Measurements from ENCODE around the gene APOL1.
"Not testable (repeated sequence)": the region's sequence is repeated elsewhere in the genome, so short reads cannot be mapped to it uniquely, and the experiment has no call there.

Gene APOL1

DNA sequence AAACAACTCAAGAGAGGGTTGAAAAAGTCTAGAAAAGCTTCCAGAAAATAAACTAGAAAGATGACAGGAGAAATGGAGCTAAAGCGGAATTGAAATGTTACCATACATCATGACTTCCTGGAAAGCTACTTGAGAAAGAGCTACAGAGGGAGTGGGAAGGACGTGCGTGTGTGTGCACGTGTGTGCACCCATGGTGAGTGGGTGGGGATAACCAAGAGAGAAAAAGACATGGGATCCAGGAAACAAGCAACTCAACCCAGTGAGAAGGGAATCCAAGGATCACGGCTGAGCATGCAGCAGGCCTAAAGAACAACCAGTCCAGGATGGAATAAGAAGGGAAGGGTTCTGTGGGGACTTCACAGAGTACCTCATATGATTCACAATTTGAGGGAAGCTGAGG is 21.6 kb downstream of the APOL1 start:
- DNase-seq: peak; percentile 39 to 68 (median 53)

DNA sequence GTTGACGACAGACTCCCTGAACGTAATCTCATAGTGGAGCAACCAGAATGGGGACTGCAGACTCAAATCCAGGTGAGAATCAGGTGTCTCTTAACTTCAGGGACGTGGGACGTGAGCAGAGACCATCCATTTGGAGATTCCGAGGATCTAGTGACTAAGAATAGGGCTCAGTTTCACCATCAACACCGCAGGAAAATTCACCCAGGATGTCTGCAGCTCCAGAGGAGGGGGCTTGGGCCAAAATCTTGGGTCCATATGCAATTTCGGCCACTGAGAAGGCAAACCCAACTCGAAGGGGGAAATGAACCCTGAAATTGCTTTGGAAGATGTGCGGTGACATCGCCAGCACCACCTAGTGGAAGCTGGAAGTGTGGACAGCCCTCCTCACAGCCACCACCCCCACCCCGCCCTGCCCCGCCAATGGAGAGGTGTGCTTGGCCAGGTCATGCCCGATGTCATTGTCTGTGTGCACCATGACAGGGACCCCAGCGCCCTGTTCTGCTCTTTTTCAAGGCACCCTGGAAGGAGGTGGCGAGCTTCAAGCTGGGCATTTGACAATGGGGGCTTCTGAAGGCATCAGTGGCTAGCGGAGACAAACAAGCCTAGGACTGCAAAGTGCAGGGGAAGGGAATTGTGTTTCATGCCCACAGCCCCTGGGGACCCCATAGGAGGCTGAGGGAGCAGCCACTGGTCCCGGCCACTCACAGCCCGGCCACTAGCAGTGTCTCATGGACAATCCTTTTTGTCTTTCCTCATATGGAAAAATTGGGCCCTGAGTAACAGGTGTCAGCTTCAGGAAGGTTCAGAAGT is 24.8 kb downstream of the APOL1 start:
- peak; percentile 68 to 75 (median 74) for DNase-seq

DNA sequence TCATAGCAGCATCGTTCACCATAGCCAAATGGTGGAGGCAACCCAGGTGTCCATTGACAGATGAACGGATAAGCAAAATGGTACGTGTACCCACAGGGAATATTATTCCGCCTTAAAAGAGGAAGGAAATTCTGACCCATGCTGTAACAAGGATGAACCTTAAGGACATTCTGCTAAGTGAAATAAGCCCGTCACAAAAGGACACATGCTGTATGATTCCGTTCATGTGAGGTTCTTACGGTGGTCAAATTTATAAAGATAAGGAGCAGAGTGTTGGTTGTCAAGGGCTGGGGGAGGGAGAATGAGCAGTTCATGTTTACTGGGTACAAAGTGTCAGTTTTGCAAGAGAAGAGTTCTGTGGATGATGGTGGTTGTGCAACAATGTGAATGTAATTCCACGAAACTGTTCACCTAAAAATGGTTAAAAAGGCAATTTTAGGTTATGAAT is 26.3 kb downstream of the APOL1 start:
- DNase-seq: peak in 1 of 3 donors; percentile 34

DNA sequence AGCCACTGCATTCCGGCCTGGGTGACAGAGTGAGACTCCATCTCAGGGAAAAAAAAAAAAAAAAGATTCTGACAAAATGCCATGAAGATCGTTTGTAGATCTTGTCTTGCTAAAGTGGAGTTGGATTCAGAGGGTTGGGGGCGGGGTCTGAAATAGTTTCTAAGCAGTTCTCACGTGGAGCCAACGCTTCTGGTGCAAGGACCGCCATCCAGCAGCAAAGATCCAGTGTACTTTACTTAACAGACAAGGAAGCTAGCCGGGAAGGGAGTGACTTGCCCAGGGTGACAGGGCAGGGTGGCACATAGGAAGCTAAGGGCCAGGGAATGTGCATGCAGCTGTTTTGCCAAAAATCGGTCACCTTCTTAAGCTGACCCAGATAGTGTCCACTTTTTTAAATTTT is 27.4 kb downstream of the APOL1 start:
- DNase-seq: no peak

DNA sequence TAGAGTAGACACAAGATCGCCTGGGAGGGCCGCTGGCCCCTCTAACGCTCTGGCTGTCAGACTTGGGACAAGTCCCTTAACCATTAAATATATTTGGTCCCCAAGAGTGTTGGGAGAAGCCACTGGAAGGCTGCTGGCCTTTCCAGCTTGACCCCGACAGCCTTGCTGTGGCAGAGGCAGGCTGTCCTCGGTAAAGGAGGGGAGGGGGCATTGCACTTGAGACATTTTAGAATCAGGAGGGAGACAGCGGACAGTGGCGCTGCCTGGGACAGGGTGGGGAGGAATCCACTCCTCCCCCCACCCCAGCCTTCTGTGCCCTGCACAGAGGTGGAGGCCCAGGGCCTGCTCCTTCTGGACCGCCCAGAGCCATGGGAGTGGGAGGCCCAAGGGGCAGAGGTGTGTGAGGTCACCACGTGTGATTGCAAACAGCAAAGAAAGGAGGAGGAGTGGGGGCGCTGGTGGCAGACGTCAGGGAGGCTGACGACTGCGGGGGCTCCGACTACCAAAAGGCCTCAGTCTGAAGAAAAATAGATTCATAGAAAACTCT is 28.9 kb downstream of the APOL1 start:
- no peak for DNase-seq

DNA sequence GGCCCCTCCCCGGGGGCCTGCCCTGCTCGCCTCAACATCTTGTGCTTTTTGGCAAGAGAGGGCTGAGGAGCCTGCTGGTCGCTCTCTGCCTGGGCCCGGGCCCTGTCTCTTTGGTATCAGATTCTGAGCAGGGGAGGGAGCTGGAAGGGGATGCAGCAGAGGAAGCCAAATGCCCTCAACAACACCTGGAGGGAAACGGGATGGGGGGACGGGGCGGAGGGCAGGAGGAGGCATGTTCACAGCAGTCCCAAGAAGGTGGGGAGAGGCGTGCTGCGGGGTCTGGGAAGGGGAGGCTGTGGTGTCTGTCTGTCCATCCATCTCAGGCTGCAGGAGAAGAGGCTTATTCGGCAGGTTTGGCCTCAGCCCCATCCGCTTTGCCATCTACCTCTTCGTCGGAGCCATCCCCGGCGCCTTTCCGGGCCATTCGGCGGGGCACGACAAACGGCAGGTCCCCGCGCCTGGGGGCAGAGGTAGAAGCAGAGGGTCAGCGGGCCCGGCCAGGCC is 29.4 kb downstream of the APOL1 start:
- no peak for DNase-seq

DNA sequence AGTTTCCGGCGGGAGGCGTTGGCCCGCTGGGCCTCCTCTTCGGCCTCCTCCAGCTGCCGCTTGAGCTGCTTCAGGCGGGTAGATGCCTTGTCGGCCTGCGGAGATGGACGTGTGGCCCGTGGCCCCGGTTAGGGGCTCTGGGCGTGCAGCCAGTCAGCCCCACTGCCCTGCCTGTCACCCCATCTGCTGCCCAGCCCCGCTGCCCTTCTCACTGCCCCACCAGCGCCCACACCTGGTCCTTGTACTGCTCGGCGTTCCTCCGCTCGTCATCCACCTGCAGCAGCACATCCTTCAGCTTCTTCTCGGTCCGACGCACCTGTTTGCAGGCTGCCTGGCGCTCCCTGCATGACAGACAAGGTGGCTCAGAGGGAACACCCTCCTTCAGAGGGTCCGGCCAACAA is 31.2 kb downstream of the APOL1 start:
- no peak for DNase-seq

DNA sequence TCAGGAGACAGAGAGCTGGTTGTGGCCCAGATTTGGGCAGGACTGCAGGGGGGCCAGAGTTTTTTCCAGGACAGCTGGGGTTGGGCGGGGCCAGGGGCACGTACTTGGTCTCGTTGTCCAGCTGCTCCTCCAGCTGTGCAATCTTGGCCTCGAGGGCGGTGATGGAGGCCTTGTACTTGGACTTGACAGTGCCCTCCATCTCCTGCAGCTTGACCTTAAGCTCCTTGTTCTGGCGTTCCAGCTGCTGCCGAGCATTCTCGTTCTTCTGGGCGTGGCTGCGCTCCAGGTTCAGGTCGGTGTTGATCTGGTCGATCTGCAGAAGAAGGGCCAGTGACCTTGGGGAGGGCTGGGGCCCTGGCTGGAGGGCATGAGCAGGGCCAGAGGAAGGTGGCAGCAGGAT is 32.1 kb downstream of the APOL1 start:
- DNase-seq: no peak

DNA sequence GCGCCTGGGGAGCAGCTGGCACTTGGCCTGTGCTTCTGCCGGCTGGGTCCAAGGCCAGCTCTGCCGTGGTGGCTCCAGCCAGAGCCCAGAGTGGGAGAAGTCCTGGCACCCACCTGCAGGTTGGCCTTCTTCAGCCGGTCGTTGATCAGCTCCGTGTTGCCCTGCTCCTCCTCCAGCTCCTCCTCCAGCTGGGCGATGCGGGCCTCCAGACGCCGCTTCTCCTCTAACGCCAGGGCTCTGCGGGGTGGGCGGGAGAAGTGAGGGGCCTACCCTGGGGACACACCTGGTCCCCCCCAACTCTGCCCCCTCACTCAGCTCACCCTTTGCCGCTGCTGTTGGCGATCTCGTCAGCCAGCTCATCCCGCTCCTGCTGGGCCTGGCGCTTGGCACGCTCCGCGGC is 32.6 kb downstream of the APOL1 start:
- DNase-seq: no peak

DNA sequence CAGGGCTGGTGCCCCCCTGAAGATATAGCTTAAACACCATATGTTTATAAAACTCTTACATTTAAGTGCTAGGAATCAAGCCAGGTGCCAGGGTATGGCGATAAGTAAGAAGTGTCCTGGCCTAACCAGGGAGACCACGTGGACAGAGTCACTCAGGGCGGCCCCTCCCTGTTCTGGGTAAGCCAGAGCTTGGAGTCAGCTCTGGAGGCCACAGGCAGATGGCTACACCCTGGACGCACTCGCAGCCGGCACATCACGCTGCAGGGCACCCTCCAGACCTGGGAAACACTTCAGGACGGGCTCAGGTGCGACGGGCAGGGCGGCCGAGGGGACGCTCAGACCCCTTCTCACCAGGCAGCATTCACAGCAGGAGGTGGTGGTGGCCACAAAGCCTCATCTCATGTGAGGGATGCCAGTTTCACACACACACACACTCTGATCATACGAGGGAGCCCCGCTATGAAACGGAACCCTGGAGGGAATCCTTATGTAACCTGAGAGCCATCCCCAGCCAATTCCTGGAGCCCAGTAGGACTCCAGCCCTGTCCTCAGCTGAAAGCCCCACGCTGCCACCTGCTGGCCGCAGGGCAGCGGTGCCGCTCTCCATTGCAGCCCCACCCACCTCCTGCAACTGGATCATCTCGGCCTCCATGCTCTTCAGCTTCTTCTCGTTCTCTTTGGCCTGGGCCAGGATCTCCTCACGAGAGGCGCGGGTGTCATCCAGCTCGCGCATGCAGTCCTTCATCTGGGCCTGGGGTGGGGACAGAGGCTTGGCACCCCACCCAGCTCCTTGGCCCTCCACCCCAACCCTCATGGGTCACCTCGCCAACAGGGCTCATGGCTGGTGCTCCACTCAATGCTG is 33.4 kb downstream of the APOL1 start:
- peak; percentile 72 to 86 (median 79) for DNase-seq

DNA sequence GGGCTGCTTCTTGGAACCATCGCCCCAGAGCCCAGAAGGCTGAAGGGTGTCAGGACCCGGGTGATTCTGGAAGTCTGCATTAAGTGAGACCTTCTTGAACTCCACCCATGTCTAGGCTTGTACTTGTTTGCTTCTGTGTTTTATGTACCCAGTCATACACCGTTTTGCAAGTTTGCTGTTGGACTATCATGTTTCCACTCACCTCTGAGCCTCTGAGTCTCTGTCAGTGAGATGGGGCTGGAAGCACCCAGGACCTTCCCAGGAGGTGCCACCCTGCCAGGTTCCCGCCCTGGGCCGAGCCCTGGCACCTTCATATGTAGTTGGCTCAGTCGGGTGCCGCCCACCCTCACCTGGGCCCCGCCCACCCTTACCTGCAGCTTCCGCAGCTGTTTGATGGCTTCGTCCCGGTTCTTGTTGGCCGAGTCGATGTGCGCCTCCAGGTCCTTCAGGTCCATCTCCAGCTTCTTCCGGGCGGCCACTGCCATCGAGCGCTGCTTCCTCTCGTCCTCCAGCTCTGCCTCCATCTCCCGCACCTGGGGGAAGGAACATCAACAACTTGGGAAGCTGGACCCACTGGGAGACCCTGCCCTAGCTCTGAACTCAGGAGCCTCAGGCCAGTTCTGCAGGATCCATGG is 35.1 kb downstream of the APOL1 start:
- DNase-seq: no peak

DNA sequence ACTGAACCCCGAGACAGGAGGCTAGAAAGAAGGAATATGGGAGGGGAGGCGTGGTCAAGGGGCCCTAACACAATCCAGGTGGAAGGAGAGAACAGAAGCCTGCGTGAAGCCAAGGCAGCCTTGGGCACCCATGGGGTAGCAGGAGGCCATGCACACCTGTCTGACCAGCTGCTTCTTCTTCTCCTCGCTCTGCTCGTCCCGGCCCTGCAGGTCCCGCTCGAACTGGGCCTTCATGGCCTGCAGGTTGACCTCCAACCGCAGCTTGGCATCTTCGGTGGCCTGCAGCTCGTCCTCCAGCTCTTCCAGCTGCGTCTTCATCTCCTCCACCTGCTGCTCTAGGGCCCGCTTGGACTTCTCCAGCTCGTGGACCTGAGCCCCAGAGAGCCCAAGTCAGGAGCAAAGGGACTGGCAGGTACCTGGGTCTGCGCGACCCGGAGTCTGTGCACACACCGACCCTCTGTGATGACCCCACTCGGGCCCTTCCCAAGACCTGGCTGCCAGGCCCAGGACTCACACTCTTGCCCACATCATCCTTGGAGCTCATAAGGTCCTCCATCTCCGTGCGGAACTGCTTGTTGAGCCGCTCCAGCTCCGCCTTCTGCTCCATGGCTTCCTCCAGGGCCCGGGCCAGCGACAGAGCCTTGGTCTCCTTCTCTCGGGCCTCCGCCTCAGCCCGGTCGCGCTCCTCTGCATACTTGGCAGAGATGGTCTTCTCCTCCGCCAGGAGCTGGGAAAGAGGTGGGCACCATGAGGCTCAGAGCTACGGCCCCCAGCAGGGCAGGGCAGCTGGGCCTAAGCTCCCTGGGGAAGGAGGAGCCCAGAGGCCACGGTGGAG is 35.9 kb downstream of the APOL1 start:
- no peak for DNase-seq

DNA sequence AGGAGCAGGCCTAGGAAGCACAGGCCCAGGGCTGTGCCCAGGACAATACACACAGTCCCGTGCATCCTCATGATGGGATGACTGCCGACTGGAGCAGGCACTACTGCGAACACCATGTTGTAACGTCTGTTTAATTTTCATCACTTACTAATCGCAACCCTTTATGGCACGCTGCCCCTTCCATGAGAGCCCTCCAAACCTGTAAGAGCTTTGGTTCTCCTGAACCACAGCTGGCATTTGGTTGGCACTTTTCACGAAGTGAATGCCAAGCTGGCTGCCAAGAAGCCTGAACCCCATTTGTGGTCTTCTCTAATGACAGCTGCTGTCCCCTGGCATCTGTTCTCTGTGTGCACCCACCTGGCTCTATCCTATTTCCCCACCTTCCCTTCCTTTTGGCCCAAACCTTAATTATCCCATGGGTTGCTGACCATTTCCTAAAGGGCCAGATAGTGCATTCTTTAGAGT is 36.5 kb downstream of the APOL1 start:
- DNase-seq: no peak

DNA sequence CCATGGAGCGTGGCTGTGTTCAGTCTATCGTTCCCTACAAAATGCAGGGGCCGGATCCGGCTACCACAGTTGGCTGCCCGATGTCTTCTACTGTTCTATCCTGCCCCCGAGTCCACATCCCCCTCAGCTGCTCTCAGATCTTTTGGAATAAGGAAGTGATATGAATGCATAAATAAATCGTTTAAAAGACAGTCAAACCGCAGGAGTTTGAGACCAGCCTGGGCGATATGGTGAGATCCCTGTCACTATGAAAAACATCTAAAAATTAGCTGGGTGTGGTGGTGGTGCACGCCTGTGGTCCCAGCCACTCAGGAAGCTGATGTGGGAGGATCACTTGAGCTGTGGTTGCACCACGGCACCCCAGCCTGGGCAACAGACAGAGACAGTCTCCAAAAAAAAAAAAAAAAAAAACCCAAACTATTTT is 37.0 kb downstream of the APOL1 start:
- not testable (repeated sequence) for DNase-seq

DNA sequence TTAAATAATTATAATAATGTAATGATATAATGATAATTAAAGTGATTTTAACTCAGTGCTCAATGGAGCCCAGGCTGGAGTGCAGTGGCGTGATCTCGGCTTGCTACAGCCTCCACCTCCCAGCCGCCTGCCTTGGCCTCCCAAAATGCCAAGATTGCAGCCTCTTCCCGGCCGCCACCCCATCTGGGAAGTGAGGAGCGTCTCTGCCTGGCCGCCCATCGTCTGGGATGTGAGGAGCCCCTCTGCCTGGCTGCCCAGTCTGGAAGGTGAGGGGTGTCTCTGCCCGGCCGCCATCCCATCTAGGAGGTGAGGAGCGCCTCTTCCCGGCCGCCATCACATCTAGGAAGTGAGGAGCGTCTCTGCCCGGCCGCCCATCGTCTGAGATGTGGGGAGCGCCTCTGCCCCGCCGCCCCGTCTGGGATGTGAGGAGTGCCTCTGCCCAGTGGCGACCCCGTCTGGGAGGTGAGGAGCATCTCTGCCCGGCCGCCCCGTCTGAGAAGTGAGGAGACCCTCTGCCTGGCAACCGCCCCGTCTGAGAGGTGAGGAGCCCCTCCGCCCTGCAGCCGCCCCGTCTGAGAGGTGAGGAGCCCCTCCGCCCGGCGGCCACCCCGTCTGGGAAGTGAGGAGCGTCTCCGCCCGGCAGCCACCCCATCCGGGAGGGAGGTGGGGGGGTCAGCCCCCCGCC is 37.6 kb downstream of the APOL1 start:
- not testable (repeated sequence) for DNase-seq

DNA sequence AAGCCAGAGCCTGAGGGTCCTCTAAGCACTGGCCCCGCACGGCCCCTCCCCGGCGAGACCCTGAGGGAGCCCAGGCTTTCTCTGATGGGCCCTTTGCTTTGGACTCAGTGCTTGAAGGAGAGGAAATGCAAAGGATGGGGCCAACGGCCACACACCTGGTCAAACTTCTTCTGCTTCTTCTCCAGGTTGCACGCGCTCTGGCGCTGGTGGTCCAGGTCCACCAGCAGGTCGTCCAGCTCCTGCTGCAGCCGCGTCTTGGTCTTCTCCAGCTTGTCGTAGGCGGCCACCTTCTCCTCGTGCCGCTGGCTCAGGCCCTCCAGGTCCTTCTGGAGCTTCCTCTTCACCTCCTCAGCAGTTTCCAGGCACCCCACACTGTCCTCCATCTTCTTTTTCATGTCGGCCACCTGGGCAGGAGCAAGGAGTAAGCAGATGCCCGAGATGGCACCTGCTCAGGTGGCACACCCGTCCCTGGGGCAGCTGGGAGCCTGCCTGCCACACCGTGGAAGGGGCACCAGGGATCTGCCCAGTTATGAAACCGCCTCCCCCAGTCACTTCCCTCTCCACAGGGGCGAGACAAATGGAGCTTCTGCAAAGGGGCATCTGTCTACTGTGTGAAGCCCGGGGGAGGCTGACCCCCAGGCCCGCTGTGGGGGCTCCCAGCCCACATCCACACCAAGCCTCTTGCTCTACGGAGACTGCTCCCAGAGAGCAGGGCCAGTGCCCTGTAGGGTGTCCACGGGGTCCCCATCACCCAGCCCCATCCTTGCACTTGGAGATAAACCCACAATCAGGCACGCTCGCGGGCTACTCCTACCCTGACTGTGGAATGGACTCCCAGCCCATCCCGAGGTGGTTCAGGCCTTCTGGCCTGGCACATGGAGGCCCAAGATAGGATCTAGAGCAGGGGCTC is 39.2 kb downstream of the APOL1 start:
- no peak for DNase-seq

DNA sequence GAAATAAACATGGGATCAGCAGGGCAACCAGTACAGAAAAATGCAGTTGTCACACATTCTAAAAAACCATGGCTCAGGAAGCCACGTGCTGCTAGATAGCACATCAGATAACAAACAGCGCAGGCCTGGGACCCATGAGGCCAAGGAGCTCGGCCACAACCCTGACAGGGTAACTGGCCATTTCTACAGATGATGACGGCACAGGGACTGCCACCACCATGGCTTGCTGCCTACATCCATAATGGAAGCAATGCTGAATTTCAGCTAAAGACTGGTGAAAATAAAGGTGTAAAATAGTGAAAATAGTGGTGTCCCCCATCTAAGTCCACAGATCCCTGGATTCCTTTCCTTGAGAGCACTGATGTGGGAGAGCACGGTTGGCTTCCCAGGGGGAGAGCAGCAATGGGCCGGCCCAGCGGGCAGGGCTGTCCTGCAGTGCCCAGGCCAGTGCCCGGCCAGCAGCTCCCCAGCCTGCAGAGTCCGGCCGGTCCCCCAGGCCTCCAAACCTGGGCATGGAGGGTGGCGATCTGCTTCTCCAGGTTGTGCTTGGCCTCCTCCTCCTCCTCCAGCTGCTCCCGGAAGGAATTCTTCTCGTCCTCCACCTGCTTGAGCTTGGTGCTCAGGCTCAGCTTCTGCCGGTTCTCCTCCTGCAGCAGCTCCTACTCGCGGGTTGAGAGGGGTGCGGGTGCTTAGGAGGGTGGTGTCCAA is 40.0 kb downstream of the APOL1 start:
- no peak for DNase-seq

DNA sequence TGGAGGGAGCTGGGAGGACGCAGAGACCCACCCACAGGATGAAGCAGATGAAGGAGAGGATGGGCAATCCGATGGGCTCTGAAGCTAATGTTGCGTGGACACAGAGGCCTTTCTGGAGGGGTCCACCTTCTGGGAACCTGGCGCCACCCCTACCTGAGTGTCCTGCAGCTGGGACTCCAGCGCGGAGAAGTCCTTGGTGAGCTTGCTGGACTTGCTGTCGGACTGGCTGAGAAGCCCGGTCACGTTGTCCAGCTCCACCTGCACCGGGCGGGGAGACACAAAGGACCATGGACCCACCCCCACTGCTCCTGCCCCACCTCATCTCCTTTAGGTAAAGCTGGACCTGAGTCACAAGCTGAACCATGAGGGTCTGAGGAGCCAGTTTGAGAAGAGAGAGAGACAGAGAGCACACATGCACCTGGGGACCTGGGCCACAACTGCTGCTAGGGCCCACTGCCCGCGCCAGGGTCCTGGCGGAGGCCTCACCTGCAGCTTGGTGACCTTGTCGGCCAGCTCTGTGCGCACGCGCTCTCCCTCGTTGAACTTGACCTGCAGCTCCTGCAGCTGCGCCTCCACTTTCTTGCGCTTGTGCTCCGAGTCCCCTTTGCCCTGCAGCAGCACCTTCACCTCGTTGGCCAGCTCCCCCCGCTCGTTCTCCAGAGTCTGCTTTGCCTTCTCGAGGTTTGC is 40.8 kb downstream of the APOL1 start:
- DNase-seq: no peak

DNA sequence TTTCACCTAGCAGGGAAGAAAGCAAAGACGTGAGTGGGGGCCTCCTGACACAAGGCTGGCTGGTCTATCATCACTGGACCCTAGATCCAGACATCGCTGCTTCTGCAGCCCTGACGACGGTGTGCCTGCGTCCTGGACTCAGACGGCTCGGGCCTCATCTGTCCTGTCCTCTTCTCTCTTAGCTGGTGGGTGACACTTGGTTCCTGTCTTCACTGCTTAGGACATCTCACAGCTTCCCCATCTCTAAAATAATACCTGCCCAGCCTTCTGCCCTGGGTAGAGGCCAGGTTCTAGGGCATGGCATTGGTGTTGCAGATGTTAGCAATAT is 41.3 kb downstream of the APOL1 start:
- no peak for DNase-seq
